CD4-positive, alpha-beta T cell treated with Interleukin-4 for 4 hours (primary cell): ENCODE measurements around the gene WWTR1.

Source experiments
- DNase-seq: peaks from one replicate; pipeline ENCODE4 v3.0.0-alpha.2; 2020

WWTR1 gene

DNA sequence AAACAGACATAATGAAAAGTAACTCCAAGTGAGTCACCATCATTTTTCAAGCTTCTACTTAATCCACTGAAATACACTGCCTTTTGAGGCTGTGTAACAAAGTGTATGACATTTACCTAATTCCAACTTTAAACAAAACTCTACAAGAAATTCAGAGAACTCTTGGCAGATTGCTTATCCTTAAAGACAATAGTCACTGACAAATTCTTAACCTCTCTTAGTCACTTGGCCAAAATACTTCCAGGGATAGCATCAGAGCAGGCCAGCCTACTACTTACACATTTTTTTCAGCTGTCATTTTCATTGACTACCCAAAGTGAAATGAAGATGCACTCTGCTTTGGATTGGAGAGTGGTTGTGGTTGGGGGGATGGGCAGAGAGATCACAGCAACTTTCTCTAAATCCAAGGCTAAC is 3.6 kb downstream of the WWTR1 start:
- no peak for DNase-seq

DNA sequence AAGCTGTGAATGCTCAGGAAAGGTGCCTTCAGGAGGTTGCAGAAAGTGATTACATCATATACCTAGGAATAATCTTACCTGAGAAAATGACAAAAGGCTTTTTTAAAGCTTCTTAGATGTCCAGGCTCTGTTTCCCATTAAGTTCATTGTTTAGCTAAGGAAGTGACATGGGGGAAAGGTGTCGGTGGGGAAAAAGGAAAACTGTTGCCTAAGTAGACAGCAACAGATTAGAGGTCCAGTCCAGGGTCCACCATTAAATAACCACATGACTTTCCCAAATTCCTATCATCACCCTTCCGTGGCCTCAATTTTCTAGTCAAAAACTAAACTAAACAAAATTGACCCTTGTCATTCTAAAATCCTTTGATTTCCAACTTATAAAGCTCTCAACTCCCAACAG is 4.3 kb downstream of the WWTR1 start:
- no peak for DNase-seq

DNA sequence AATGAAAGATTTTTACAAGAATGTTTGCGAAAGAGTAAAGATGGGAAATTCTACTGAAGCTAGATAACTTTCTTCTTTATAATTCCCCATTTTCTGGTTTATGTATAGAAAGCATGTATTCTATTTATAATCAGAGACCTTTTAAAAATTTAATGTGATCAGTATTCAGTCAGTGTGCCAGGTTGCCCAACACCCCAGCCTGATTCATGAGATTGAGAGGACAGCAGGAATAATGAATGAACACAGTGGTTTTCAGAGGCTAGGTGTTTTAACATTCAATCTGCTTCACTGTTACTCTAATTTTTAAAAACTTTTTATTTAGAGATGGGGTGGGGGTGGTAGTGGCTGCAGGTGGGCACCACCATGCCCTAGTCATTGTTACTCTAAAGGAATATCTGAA is 4.7 kb downstream of the WWTR1 start:
- no peak for DNase-seq

DNA sequence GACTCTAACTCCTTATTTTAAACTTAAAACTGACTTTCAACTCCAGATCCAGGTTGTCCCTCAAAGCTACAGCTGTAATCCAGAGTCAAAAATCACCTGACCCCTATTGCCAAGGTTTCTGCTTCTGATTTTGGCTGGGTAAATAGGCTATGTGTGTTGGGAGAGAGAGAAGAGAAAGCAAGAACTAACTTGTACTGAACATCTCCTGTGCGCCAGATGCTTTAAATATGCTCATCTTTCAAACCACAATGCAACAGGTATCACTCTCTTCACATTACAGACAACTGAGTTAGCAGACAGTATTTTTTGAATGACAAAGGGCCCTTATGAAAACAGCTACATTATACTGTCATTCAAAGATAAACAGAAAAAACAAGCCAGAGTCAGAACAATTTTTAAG is 7.0 kb downstream of the WWTR1 start:
- no peak for DNase-seq

DNA sequence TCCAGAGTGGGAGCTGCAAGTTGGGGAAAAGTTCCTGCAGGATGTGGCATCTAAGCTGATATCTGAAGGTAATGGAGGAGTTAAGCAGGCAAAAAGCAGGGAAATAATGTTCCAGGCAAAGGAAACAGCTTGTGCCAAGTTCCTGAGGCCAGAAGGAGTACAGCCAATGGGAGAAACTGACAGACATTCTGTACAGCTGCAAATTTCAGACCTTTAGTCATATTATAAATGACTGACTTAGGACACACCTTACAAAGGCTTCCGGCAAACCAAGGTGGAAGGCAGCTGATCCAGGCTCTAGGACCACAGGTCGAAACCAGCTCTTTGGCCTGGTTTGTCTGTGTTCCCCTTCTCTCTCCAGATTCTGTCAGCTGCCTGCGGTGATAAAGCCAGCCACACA is 9.3 kb downstream of the WWTR1 start:
- no peak for DNase-seq

DNA sequence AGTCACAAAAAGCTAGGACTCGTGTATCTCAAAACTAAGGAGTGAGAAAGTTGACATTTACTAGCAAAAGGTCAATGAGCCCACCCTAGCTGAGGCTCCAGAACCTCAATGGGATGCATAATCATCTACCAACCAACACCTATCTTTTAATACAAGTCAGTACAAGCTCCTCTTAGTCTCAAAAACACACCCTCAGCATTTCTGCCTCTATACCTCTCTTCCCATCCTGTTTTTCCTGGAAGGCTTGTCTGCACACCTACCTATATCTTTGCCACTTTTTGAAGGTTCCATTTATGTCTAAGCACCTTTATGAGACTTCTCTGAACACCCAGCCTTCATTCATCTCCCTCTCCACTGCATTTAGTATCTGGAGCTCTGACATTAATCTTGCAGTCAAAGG is 10.0 kb downstream of the WWTR1 start:
- no peak for DNase-seq

DNA sequence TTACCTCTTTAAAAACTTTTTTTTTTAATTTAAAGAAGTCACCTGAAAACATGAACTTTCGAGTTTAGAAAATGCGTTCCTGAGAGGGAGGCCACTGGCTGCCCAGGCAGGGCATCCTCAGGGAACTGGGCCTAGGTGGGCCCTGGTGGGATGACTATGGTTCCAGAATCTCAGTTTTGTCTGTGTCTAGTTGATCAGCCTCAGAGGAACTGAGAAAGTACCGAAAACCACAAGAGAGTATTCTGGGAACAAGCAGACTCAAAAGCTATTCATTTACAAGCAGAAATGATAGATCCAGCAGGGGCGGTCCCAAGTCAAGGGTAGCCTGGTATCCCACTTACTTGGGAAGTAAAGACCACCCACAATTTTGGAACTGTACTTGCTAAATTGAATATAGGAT is 10.5 kb downstream of the WWTR1 start:
- no peak for DNase-seq

DNA sequence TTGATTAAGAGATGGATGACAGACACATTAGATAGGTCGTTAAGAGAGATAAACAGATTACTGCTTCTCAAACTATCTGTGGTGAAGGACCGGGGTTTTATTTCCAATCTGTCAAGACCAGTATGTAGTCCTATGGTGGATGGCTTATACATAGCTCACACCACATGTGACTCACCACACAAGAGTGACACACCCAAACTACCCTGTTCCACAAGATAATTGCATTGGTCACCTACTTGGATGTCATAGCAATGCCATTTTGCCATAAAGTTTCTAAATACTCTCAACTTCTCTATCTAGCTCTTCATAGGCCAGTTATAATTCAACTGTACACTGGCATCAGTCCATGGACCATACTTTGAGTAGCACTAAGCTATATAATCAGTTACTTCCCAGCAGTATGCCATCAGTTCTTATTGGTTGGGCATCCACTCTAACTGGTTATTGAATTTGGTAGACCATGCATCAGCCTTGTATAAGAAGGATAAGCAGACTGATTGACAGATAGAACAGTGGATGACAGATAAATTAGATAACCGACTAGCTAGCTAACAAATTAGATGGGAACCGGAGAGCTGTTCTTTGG is 11.6 kb downstream of the WWTR1 start:
- no peak for DNase-seq

DNA sequence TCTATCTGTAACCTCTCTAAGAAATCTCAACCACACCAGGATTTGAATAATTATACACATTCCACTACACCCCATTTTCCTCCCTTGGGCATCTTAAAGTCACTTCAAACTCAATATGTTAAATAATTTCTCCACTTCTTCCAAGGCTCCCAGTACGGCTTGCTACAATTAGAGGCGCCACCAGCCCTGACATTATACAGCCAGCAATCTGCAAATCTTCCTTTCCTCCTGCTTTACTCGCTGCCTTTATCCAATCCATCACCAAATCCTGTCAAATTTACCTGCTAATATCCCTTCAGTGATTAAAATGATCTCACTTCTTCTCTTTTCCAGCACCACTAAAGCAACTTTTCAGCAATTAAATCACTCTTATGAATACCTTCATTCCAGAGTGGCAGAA is 13.9 kb downstream of the WWTR1 start:
- DNase-seq: no peak

DNA sequence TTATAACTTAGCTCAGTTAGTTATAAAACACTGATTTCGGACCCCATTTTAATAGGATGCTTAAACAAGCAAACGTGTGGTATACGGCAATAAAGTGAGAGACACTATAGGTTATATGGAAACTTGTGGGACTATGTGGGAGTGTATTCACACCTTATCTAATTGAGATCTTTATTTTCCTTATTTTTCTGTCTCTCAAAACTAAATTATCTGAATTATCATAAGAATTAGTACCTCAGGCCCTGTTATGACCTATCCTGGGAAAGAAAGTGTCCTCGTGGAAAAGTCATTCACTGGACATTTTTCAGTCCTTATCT is 14.4 kb downstream of the WWTR1 start:
- DNase-seq: no peak

DNA sequence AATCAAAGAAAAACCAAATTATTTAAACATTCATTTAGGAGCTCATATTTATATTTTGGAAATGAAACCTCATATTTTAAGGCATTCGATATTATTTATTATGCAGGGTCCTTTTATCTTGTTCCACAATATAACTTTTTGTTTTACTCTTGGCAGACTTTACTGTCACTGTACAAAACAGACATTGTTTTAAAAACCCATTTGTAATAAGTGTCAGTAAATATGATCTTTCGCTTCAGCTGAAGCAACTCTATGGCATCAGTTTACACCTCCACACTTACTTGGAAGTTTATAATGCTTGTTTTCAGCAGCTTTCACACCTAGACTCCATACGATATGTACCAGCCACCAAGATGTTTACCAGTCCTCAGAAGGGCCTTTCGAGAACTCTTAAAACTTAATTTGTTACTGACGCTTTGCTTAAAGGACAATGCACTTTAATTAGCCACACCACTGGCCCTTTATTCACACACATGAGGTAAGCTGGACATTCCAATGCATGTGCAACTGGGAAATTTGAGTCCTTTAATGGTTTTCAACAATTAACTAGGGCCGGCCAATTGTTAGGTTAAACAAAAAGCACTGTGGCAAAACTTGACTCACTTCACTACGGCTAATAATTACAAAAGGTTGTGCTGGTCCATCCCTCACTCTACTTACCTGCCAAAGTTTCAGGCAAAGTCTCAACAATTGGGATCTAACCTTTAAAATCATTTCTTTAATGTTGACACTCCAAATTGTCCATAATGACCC is 16.7 kb downstream of the WWTR1 start:
- DNase-seq: no peak

DNA sequence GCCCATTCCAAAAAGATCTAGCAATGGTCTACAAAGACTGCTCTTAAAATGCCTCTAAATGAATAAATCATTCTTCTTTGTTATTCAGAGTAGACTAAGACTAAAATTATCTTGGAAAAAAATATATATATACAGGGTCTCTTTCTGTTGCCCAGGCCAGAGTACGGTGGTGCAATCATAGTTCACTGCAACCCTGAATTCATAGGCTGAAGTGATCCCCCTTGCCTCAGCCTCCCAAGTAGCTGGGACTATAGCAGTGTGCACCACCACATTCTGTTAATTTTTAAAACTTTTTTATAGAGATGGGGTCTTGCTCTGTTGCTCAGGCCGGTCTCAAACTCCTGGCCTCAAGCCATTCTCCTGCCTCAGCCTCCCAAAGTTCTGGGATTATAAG is 18.7 kb downstream of the WWTR1 start:
- no peak for DNase-seq

DNA sequence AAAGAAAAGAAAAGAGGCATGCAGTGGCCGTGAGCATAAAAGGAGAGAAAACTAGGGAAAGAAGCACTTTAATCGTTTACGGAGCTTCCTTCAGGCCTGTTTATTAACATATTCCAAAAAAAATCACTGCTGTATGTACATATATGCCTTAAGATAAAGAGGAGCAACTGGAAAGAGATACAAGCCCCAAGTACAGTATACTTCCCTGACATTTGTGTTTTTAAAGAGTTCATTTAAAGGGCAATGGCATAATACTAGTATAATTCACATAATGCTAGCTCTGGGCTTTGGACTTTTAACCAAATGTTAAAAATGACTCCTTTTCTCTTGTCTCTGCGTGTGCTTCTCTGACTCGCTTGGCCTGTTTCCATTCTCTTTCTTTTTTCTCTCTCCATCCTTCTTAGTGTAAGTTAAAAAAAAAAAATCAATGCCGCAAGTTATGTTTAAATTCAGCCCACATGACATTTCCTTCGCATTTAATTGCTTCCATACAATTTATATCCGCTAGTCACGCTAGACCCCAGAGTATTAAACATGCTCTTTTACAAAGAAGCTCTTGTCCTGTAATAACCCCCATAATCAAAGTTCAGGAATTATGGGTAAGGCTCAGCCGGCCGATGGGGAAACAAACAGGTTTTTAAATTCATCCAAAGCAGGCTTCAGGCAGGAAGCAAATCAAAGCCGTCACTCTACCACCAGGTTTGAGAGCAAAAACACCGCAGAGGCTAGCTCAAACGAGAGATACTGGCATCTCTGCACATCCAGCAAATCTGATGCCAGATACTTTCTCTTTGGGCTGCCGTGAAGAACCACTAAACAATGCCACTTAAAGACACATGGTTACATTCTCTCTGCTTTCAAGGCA is 19.4 kb downstream of the WWTR1 start:
- no peak for DNase-seq

DNA sequence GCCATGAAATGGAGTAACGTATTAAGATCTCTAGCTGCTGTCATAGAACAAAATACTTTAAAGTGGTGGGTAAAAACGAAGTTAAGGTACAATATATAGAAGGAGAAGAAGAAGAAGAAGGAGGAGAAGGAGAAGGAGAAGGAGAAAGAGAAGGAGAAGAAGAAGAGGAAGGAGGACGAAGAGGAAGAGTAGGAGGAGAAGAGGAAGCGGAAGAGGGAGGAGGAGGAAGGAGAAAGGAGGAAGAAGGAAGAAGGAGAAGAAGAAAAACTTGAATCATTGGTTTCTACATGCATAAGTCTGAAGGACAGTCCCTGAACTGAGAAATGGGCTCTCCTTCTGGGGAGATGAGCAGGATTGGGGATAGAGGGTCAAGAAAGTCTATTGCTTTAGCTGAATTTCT is 22.4 kb downstream of the WWTR1 start:
- DNase-seq: no peak

DNA sequence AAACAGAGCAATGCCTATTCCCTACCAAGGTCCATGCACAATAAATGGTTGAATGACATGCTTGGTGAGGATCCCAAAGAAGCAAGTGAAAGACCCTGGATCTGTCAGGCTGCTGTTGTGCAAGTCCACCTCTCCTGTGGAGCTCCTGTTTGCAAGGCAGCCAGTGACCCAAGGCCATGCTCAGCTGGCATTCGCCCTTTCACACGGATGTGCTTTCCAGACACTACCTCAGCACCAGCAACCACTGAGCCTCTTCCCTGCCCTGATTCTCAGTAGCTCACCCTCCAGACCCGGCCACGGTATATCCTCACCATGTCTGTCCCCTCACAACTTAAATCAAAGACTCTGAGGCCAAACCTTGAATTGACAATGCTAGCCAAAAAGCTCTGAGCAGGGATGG is 23.3 kb downstream of the WWTR1 start:
- DNase-seq: no peak

DNA sequence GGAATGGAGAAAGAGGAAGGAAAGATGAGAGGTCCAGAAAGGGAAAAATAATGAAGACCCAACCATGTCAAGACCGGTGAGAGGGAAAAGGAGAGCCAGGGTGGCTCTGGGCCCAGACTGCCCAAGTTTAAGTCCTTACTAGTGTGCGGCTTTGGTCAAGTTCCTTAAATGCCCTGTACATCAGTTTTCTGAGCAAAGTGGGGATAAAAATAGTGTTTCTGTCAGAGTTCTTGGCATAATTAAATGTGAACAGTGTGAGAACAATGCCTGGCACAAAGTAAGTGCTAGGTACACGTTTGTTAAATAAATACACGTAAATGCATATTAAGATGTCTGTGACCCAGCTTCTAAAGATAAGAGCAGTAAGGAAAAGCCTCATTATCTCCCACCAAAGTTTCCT is 23.8 kb downstream of the WWTR1 start:
- DNase-seq: no peak

DNA sequence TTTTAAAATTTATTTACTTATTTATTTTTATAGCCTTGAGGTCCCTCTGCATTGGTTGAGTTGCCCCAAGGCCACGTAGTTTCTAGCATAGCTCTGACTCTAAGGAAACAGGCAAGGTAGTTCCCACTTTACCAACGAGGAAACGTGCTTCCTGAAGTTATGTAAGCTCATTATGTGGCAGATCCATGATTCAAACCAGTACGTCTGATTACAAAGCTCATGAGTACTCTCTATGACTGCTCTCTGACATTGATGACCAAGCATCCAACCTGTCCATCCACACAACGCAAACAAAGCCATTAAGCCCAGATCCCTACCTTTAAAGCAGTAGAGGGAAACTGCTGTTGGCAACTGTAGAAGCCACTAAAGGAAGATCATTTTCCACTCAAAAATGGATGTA is 25.6 kb downstream of the WWTR1 start:
- DNase-seq: no peak

DNA sequence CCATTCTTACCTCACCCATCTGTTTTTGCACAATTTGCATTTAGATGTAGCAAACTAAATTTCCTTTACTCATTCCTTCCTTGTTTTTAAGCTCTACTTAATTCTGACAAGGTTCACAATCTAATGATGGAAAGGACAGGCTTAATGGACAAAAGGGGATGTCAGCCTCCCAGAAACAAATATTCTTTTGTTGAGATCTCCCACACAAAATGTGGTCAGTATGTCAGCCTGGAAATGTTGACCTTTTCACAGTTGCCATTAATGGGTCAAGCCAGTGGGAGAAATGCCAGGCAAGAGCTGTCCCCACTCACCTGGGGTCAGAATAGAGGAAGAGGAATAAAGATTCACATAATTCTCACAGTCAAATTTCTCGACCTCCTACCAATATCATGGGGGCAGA is 27.0 kb downstream of the WWTR1 start:
- DNase-seq: no peak

DNA sequence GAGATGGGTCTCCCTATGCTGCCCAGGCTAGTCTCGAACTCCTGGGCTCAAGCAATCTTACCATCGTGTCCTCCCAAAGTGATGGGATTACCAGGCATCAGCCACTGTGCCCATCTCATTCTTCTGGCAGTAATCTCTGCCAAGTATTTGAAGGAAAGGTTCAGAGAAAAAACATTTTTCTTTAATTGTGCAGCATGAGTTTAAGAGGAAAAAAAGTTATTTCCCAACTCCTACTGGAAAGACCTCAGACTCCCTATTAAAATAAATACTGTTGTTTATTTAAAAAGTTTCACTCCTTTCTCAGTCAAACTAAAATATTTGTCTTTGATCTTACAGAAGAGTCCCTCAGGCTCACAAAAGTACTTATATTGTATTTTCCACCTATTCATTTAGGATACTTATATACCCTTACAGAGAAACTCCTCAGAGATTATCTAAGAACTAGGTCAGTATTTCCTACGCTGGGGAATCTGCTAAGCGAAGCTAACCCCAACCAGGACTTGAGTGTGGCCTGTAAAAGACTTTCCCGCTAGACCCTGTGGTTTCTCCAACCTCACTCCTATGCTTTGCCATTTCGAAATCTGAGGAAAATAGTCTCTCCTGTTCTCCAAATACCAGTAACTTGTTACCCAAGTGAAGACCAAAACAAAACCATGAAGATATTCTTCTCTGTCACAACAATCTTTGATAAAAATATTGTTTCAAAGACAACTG is 28.7 kb downstream of the WWTR1 start:
- DNase-seq: no peak

DNA sequence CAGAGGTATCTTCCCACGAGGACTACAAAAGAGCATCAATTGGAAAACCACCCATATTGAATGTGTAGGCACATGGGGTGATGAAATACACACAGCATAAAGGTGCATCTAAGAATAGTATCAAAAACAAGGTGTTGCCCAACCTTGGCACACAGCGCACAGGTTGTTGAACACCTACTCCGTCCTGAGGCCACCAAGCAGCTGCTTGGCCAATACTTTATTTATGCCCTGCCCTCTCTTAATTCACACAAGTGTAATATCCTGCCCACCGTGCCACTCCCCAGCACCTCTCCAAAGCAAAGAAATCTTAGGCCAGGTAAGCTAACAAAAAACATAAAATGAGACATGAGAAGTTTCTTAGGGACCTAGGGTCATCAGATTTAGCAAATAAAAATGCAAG is 31.2 kb downstream of the WWTR1 start:
- DNase-seq: no peak

DNA sequence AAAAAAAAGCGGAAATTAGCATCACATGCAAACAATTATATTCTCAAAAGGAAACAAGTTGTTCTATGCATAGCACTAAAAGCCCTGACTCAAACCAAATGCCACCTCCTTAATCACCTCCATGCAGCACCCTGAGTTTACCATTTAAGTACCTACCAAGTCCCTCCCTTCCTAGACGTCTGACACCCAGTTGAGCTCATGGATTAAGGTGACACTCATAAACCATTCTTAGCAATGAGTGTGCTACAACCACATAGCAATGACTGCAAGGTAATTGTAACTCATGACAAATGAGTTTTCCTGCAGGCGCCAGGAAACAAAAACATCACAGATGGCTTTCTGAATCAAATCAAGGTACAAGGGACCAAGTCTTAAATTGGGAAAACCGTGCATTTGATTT is 32.0 kb downstream of the WWTR1 start:
- no peak for DNase-seq

DNA sequence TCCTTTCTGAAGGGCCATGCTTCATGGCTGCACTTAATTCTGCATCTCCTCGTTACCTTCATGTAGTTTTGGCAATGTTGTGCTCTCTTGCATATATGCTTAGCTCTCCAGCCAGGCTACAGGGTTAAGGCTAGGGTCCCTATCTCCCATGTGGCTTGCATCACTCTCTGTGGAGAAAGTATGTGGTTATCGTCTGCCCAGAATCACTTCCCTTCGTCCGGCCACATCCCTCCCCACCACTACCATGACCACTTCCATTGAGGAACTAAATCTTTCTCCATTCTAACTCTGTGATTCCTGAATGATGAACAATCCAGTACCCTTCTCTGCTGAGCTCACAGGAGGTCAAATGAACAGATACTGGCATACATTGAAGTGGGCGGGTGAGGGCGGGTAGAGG is 34.0 kb downstream of the WWTR1 start:
- no peak for DNase-seq

DNA sequence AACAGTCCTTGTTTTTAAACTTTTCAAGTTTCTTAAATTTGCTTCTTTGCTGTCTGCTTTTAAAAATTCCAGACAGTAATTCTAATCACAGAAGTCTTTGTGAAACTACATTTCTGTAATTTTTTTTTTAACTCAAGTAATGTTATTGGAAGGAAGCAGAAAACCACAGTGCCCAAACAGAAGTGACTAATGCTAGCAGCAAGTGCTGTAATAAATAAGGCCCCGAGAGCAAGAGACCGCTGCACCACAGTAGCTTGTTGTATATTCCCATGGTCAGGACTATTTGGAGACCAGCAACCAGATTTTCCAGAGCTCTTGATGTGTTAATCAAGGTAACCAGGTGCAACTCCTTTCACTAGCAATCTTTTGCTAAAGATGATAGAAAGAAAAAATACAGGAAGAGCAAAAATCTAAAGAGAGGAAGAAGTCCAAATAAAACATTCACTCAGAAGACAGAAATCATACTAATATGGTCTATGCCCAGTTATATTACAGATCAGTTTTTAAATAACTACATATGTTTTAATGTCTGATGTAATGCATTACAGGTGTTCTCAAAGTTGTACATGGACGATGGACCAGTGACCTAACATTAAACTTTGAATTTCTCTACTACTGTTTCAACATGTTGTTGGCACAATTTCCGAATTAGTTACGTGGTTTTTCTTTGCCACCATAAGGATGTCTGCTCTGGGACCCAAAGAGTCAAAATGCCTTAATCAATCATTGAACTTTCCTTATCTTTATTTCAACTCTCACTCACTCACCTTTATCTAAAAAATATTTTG is 36.4 kb downstream of the WWTR1 start:
- DNase-seq: peak; percentile 7
